HG03108 (cell line): ENCODE data around the gene LEMD2.

ENCODE experiments used
- ATAC-seq: cut with Tn5 transposase; IDR thresholded peaks from one replicate; pipeline ENCODE4 v1.9.1; 2021; ENCODE audit warnings: moderate library complexity; ENCODE audit not compliant: unreplicated experiment

LEMD2 gene

GRCh38 chr6:33777398-33778388 lies 11.2 kb downstream of the LEMD2 start:
- no peak for ATAC-seq

GRCh38 chr6:33776764-33777163 lies 12.2 kb downstream of the LEMD2 start:
- no peak for ATAC-seq

- no peak for ATAC-seq
These were observed 12.7 kb downstream of the LEMD2 start for GRCh38 chr6:33776186-33776585.

GRCh38 chr6:33774774-33775173 lies 14.2 kb downstream of the LEMD2 start:
- ATAC-seq: no peak

- no peak for ATAC-seq
These were observed 15.9 kb downstream of the LEMD2 start for GRCh38 chr6:33772902-33773472.

GRCh38 chr6:33772082-33772830 lies 16.7 kb downstream of the LEMD2 start:
- ATAC-seq: no peak

- ATAC-seq: peak; percentile 45
These were observed 17.5 kb downstream of the LEMD2 start for GRCh38 chr6:33771146-33772081.

GRCh38 chr6:33770833-33771145 lies 18.1 kb downstream of the LEMD2 start:
- ATAC-seq: no peak

- no peak for ATAC-seq
These were observed 18.7 kb downstream of the LEMD2 start for GRCh38 chr6:33770124-33770832.

- no peak for ATAC-seq
These were observed 19.6 kb downstream of the LEMD2 start for GRCh38 chr6:33769248-33769821.

GRCh38 chr6:33768644-33769120 lies 20.2 kb downstream of the LEMD2 start:
- ATAC-seq: no peak

GRCh38 chr6:33766921-33767907 lies 21.7 kb downstream of the LEMD2 start:
- ATAC-seq: no peak

- ATAC-seq: no peak
These were observed 23.6 kb downstream of the LEMD2 start for GRCh38 chr6:33765368-33765767.

GRCh38 chr6:33764036-33764435 lies 24.9 kb downstream of the LEMD2 start:
- ATAC-seq: no peak

- no peak for ATAC-seq
These were observed 25.4 kb downstream of the LEMD2 start for GRCh38 chr6:33763483-33763882.

GRCh38 chr6:33762713-33763112 lies 26.2 kb downstream of the LEMD2 start:
- ATAC-seq: no peak

GRCh38 chr6:33761922-33762629 lies 26.9 kb downstream of the LEMD2 start:
- ATAC-seq: no peak

- no peak for ATAC-seq
These were observed 27.4 kb downstream of the LEMD2 start for GRCh38 chr6:33761581-33761921.
